T follicular helper cell (primary cell): ENCODE results near the gene GRIN3B.
"Not testable (repeated sequence)": the region's sequence is repeated elsewhere in the genome, so short reads cannot be mapped to it uniquely, and the experiment has no call there.

Experiments
- DNase-seq: peaks from one replicate; pipeline ENCODE4 v3.0.0-alpha.2; 2020; ENCODE audit warnings: low read depth

GRIN3B gene

GRCh38 chr19:1019616-1019961, 19.4 kb downstream of the GRIN3B start:
- DNase-seq: no peak

DNA sequence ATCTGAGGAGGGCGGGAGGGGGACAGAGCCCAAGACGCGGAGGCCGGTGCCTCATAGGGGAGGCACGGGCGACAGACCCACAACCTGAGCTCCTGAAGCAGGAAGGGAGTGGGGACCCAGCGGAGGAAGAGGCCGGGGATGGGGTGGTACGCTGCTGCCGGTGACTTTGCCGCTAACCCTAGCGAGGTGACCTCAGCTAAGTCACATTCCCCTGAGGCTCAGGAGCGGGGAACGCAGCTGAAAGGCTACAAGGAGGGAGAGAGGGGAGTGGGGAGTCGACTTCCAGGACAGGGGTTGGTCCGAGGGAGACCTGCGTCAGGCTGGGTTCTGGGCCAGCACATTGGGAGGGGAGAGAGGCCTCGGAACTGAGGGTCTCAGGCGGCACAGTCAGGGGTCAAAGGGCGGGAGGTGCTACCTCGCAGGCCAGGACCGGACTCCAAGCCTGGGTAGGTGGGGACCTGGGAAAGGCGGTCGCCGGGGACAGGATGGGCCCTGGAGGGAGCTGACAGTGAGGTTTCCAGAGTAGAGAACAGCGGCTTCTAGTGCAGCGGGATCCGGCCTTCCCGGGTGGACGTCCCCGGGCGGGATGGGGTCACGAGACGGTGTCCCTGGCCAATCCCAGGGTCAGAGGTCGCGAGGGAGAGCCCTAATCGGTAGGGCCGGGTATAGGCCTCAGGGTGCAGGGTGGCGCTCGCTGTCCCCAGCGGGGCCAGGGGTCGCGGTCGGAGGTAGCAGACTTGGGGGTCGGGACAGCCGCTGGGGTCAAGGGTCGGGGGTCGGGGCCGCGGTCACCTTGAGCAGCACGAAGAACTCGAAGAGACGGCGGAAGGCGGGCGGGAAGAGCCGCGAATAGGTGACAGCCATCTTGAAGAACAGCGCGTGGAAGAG, 20.0 kb downstream of the GRIN3B start:
- DNase-seq: peak; percentile 38

- peak; percentile 96 for DNase-seq
Measured at GRCh38 chr19:1020868-1021425, 20.7 kb downstream of the GRIN3B start, which contains the start of gene TMEM259. Gene TMEM259 (minus strand): TSS chr19:1021123. CDS start chr19:1020996, 127 bp downstream.

GRCh38 chr19:1023883-1024188, 23.6 kb downstream of the GRIN3B start:
- not testable (repeated sequence) for DNase-seq

- not testable (repeated sequence) for DNase-seq
Measured at GRCh38 chr19:1025080-1025479, 24.9 kb downstream of the GRIN3B start.

- DNase-seq: peak; percentile 45
Measured at GRCh38 chr19:1025960-1026782, 26.0 kb downstream of the GRIN3B start, which contains the start of gene CNN2. Gene CNN2 (plus strand): TSS chr19:1026608. CDS start chr19:1026662, 54 bp downstream.

- no peak for DNase-seq
Measured at GRCh38 chr19:1026783-1027649, 26.8 kb downstream of the GRIN3B start.

DNA sequence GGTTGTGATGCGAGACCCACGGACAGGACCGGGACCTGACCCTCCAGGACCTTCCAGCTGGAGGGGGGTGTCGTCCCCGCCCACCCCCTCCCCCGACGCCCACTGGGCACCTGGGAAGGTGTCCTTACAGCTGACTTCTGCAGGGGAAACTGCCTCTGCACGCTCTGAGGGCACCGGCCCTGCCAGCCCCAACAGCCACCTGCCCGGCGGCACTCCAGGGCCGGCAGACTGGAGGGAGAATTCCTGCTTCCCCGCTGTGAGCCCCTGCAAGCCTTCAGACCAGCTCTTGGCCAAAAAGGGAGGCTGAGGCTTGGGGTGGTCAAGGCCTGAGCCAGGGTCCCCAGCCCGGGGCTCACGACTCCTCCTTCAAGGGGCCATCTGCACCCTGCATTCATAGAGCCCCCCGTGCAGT, 27.4 kb downstream of the GRIN3B start:
- no peak for DNase-seq

GRCh38 chr19:1028062-1028926, 28.1 kb downstream of the GRIN3B start:
- peak; percentile 48 for DNase-seq

DNA sequence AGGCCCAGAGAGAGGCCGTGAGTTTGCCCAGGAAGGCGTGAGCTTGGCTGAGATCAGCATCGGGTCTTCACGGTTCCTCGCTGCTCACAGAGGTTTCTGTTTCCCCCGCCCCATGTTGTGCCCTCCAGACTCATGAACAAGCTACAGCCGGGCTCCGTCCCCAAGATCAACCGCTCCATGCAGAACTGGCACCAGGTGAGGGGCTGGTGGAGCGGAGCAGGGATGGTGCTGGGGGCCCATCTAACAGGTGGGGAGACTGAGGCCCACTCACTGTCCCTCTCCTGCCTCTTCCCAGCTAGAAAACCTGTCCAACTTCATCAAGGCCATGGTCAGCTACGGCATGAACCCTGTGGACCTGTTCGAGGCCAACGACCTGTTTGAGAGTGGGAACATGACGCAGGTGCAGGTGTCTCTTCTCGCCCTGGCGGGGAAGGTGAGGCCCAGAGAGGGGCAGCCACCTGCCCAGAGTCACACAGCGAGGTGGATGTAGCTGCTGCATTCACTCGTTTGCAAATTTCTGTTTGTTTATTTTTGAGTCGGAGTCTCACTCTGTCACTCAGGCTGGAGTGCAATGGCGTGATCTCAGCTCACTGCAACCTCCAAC, 32.1 kb downstream of the GRIN3B start:
- DNase-seq: no peak

- DNase-seq: no peak
Measured at GRCh38 chr19:1035998-1036621, 35.9 kb downstream of the GRIN3B start.

- DNase-seq: no peak
Measured at GRCh38 chr19:1037621-1038064, 37.4 kb downstream of the GRIN3B start.

GRCh38 chr19:1038978-1039645, 38.9 kb downstream of the GRIN3B start:
- DNase-seq: no peak

GRCh38 chr19:1039646-1040475, 39.6 kb downstream of the GRIN3B start, which contains the start of gene ABCA7:
Gene ABCA7 (plus strand): TSS chr19:1040107. CDS start chr19:1041362, 1,255 bp downstream.
- DNase-seq: peak; percentile 99

DNA sequence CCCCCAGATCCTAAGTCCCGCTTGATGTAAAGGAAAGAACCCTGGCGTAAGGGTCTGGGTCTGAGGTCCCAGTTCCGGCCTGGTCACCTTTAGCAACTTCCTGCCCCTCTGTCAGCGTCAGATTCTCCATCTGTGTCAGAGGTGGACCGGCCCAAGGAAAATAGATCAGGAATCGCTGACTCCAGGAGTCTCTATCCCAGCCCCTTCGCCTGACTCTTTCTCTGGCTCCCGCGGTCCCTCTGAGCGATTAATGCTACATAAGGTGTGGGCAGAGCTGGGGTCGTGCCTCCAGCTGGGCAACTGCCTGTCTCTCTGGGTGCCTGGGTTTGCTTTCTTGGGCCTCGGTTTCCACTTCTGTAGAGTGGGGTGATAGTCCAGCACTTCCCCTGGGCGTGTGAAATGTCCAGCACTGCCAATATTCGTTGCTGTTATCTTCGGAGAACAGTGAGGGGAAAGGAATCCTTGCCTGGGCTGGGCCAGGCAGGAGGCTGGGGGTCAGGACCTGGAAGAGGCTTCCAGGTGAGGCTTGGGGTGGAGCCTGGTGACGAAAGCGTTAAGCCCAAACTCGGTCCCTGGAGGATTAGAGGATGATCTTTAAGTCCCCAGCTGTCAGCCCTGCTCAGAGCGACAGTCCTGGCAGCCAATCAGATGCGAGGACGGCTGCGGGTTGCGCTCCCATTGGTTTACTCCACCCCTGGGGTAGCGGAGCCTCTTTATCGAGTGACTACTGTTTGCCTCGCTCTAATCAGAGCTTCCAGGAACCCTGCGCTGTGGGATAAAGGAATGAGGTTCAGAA, 40.5 kb downstream of the GRIN3B start:
- peak; percentile 89 for DNase-seq

DNA sequence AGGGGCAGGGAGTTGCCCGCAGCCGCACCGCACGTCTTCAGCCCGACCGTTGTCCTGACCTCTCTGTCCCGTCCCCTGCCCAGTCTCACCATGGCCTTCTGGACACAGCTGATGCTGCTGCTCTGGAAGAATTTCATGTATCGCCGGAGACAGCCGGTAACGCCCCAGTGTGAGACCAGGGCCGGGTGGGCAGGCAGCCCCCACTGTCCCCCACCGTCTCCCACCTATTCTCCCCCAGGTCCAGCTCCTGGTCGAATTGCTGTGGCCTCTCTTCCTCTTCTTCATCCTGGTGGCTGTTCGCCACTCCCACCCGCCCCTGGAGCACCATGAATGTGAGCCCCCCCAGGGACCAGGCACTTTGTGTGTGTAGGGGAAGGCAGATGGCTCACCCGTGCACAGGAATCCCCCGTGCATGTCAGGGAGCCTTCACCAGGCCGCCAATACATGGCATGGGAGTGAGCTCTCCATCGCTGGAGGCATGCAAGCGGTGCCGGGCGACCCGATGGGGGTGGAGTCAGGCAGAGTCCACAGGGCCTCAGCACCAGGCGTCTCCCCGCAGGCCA, 41.1 kb downstream of the GRIN3B start:
- no peak for DNase-seq
